ENCODE data around the gene TXNDC12. TPM values are rescaled to one million over a fixed set of nuclear protein-coding genes. Genes with fewer than 3 reads are reported as not detected.

The TXNDC12 gene
- total and polyA plus RNA-seq, 9 of the 15 experiments (the other 6 are each of a cell fraction or from before 2014, with no cell fraction given) = 17.0 to 60.8 (median 37.8) TPM

DNA sequence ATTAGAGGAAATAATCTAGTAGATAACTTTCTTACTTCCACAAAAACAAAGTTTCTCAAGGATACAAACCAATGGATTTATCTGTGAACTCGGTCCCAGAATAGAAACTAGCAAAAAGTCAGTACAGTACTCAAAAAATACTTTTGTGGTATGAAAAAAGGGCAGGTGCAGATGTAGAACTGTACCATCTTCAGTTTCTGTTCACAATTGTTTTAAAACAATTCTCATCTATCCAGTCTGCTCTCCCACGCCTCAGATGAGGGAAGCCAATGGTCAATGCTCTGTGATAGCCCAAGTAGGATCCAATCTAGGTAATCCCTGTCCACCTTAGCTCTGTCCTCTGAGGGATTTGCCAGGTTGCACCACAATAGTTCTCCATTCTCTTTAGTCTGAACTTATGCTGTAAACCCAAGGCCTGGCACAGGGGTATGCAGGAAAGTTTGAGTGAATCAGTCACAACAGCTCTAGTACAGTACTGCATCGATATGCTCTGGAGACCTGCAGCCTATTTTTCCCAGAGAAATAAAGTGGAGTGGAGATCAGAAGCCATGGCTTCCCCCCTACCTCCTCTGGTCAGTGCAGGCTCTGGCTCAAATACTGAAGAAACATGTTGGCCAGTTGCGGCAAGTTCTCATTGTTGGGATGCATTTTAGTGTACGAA, 22.7 kb downstream of the TXNDC12 start:
- in situ Hi-C loops (cut with MboI) = no loop called here
- intact Hi-C loops (cut with micrococcal nuclease) = loop anchor here (1.0 kb wide), 1 partner anchor 23 kb away; the partner anchor contains the start of gene TXNDC12
- DNase-seq (ENCODE audit: extremely low read depth in 1 of 4, low spot score in 3 of 4) = peak in 2 of 4 experiments; percentile 23 to 30
- ChIA-PET POLR2A (interaction anchor here (0.5 to 2.7 kb wide), 8 partner anchors 10 to 513 kb away, joined by 3 to 15 read pairs (median 4); no protein-coding TSS in a partner anchor), CTCF (ENCODE audit: low intra/inter-chr PET ratio) (no interaction called here)
- Histone ChIP-seq H3K4me2 (ENCODE audit: insufficient read depth, low read length) (peak overlapping the region; percentile 94), H3K9me3 (replicated peaks; ENCODE audit: control insufficient read depth, insufficient read depth, low read depth, low read length) (no peaks in the 10 kb centered on the region), H3K79me2 (ENCODE audit: control insufficient read depth, insufficient read depth, low read length) (peaks cover 37% of the 10 kb centered on the region), H3K27ac (ENCODE audit: extremely low read depth, low read depth, low read length) (peak overlapping the region; percentile 88; the same call in 2 of the 3 replicates), H3K9ac (ENCODE audit: insufficient read depth in 1 of 2, low read depth in 2 of 2, low read length in 2 of 2) (peak overlapping the region; percentile 88 to 100), H3K9me1 (ENCODE audit: control insufficient read depth, insufficient read depth, low read length) (no peaks in the 10 kb centered on the region), H3K27me3 (ENCODE audit: control insufficient read depth in 2 of 2, insufficient read depth in 2 of 2, low read length in 2 of 2) (no peaks in the 10 kb centered on the region), H3K4me3 (peak overlapping the region; percentile 66), H3K4me1 (replicated peaks in 1 of 2; ENCODE audit: control insufficient read depth in 2 of 2, insufficient read depth in 2 of 2, low read length in 2 of 2) (peaks cover 12 to 17% of the 10 kb centered on the region in 2 experiments; a peak in 4 of 5 replicates), H4K20me1 (replicated peaks; ENCODE audit: control insufficient read depth, insufficient read depth, low read length) (peaks cover 17% of the 10 kb centered on the region), H3K36me3 (ENCODE audit: control insufficient read depth, insufficient read depth, low read length) (peaks cover 36% of the 10 kb centered on the region), H2AFZ (ENCODE audit: low read depth, low read length) (no peak overlapping the region)
- peak; percentile 51 for FAIRE-seq
- ATAC-seq = peak; percentile 17
- BruUV-seq (replicated peaks) = no TSS peak
- WGBS (ENCODE audit: insufficient coverage, low coverage, missing lambda C conversion rate) = 4% methylated on average over 5 of the region's 5 CpGs
- TF ChIP-seq FOXA3 (CRISPR knock-in tag; conservative IDR thresholded peaks at IDR 0.05 in 1 of 2, IDR thresholded peaks at IDR 0.05 in 1 of 2) (peak in 1 of 2 experiments; percentile 53; a peak in 1 of 4 replicates), OTX1 (CRISPR knock-in tag; IDR thresholded peaks at IDR 0.05) (no peak), KDM2B (CRISPR knock-in tag; IDR thresholded peaks at IDR 0.05) (no peak), ZC3H4 (CRISPR knock-in tag; IDR thresholded peaks at IDR 0.05; ENCODE audit: borderline replicate concordance) (0 out of 2 replicates have a peak, but pooled peaks have one; percentile 66), SNRNP70 (optimal IDR thresholded peaks at IDR 0.05; ENCODE audit: low read depth, low read length) (no peak), ZNF780A (CRISPR knock-in tag; IDR thresholded peaks at IDR 0.05) (0 out of 2 replicates have a peak, but pooled peaks have one; percentile 43)
- TF ChIP-seq, protein P1, sequence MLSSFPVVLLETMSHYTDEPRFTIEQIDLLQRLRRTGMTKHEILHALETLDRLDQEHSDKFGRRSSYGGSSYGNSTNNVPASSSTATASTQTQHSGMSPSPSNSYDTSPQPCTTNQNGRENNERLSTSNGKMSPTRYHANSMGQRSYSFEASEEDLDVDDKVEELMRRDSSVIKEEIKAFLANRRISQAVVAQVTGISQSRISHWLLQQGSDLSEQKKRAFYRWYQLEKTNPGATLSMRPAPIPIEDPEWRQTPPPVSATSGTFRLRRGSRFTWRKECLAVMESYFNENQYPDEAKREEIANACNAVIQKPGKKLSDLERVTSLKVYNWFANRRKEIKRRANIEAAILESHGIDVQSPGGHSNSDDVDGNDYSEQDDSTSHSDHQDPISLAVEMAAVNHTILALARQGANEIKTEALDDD (IDR thresholded peaks at IDR 0.05) = 0 out of 2 replicates have a peak, but pooled peaks have one; percentile 26
- TF ChIP-seq, protein P2, sequence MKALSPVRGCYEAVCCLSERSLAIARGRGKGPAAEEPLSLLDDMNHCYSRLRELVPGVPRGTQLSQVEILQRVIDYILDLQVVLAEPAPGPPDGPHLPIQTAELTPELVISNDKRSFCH (CRISPR knock-in tag; IDR thresholded peaks at IDR 0.05) = no peak
- TF ChIP-seq, protein P2 (tag; IDR thresholded peaks at IDR 0.05) = no peak
- TF ChIP-seq, protein P3, sequence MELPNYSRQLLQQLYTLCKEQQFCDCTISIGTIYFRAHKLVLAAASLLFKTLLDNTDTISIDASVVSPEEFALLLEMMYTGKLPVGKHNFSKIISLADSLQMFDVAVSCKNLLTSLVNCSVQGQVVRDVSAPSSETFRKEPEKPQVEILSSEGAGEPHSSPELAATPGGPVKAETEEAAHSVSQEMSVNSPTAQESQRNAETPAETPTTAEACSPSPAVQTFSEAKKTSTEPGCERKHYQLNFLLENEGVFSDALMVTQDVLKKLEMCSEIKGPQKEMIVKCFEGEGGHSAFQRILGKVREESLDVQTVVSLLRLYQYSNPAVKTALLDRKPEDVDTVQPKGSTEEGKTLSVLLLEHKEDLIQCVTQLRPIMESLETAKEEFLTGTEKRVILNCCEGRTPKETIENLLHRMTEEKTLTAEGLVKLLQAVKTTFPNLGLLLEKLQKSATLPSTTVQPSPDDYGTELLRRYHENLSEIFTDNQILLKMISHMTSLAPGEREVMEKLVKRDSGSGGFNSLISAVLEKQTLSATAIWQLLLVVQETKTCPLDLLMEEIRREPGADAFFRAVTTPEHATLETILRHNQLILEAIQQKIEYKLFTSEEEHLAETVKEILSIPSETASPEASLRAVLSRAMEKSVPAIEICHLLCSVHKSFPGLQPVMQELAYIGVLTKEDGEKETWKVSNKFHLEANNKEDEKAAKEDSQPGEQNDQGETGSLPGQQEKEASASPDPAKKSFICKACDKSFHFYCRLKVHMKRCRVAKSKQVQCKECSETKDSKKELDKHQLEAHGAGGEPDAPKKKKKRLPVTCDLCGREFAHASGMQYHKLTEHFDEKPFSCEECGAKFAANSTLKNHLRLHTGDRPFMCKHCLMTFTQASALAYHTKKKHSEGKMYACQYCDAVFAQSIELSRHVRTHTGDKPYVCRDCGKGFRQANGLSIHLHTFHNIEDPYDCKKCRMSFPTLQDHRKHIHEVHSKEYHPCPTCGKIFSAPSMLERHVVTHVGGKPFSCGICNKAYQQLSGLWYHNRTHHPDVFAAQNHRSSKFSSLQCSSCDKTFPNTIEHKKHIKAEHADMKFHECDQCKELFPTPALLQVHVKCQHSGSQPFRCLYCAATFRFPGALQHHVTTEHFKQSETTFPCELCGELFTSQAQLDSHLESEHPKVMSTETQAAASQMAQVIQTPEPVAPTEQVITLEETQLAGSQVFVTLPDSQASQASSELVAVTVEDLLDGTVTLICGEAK (IDR thresholded peaks at IDR 0.05) = 0 out of 2 replicates have a peak, but pooled peaks have one; percentile 7
- TF ChIP-seq, protein P3 (CRISPR knock-in tag; IDR thresholded peaks at IDR 0.05) = no peak
